IMR-90 (cell line): ENCODE results near the gene SYNE1. TPM values are rescaled to one million over a fixed set of nuclear protein-coding genes. Genes with fewer than 3 reads are reported as not detected.

ENCODE experiments used
- ATAC-seq: fragments of 200-7000 bp; cut with Tn5 transposase; 2 replicates; pipeline ENCODE4 v1.9.1; 2020; ENCODE audit warnings: low read depth, mild to moderate bottlenecking, moderate library complexity
- BruUV-seq: library from RNA; stranded (reverse); fragments of 400-500 nt; replicated peaks from 2 replicates; lab custom pipeline; 2021; lab: Mats Ljungman, UMichigan
- CTCF ChIA-PET: fragments of 300-600 bp; formaldehyde crosslinking; extraction: SDS; loops from one replicate; lab custom pipeline; 2021; ENCODE audit warnings: antibody characterized with exemption; lab: Yijun Ruan, JAX
- POLR2A ChIA-PET: fragments of 300-600 bp; sonication (Branson Sonifier 250); formaldehyde crosslinking; loops from one replicate; lab custom pipeline; 2022; ENCODE audit warnings: antibody characterized with exemption; ENCODE audit not compliant: unreplicated experiment; lab: Charles Lee
- DNase-seq: peaks from one replicate; pipeline ENCODE4 v3.0.0; 2013
- H2AFZ ChIP-seq: replicated peaks from 2 replicates; pipeline ENCODE3; 2013; ENCODE audit warnings: low read length, mild to moderate bottlenecking; ENCODE audit not compliant: poor library complexity
- H2AK5ac ChIP-seq: 2 replicates; pipeline ENCODE4 v1.6.1; 2013; ENCODE audit warnings: low read depth, low read length, inconsistent platforms
- H2AK9ac ChIP-seq: replicated peaks from 2 replicates; pipeline ENCODE3; 2013; ENCODE audit warnings: mild to moderate bottlenecking, low read depth, low read length, moderate library complexity; ENCODE audit not compliant: poor library complexity
- H2BK120ac ChIP-seq: 2 replicates; pipeline ENCODE4 v1.6.1; 2013; ENCODE audit warnings: low read depth, low read length, inconsistent platforms
- H2BK15ac ChIP-seq: 3 replicates; pipeline ENCODE4 v1.6.1; 2013; ENCODE audit warnings: low read depth, low read length, inconsistent platforms
- H2BK20ac ChIP-seq: 2 replicates; pipeline ENCODE4 v1.6.1; 2013; ENCODE audit warnings: low read depth, mild to moderate bottlenecking, inconsistent platforms, low read length, moderate library complexity
- H2BK5ac ChIP-seq: 2 replicates; pipeline ENCODE4 v1.6.1; 2013; ENCODE audit warnings: mild to moderate bottlenecking, low read depth, low read length, inconsistent platforms; ENCODE audit not compliant: poor library complexity, severe bottlenecking
- H3K14ac ChIP-seq: replicated peaks from 2 replicates; pipeline ENCODE4 v1.6.1; 2013; ENCODE audit warnings: low read depth, low read length, inconsistent platforms
- H3K18ac ChIP-seq: 2 replicates; pipeline ENCODE4 v1.6.1; 2013; ENCODE audit warnings: low read depth, low read length, control low read depth
- H3K23ac ChIP-seq: 2 replicates; pipeline ENCODE4 v1.6.1; 2013; ENCODE audit warnings: low read depth, low read length, inconsistent platforms
- H3K27ac ChIP-seq: 2 replicates; pipeline ENCODE4 v1.5.1; 2013; ENCODE audit warnings: mild to moderate bottlenecking, control low read depth, low read length; ENCODE audit not compliant: insufficient read depth
- H3K27me3 ChIP-seq: 2 replicates; pipeline ENCODE4 v1.6.1; 2013; ENCODE audit warnings: low read length; ENCODE audit not compliant: control insufficient read depth, insufficient read depth
- H3K36me3 ChIP-seq: 2 replicates; pipeline ENCODE4 v1.6.1; 2013; ENCODE audit warnings: low read length, mixed read lengths; ENCODE audit not compliant: control insufficient read depth, insufficient read depth
- H3K4ac ChIP-seq: 2 replicates; pipeline ENCODE4 v1.6.1; 2013; ENCODE audit warnings: low read depth, low read length, inconsistent platforms
- H3K4me1 ChIP-seq: 2 replicates; pipeline ENCODE4 v1.6.1; 2013; ENCODE audit warnings: low read length, mixed read lengths; ENCODE audit not compliant: control insufficient read depth, insufficient read depth
- H3K4me2 ChIP-seq: 2 replicates; pipeline ENCODE4 v1.6.1; 2013; ENCODE audit warnings: low read depth, mild to moderate bottlenecking, control low read depth, low read length, moderate library complexity
- H3K4me3 ChIP-seq: 2 replicates; pipeline ENCODE4 v1.5.1; 2013; ENCODE audit warnings: low read depth, mild to moderate bottlenecking, control low read depth, low read length, moderate library complexity; ENCODE audit not compliant: insufficient read depth
- H3K56ac ChIP-seq: 2 replicates; pipeline ENCODE4 v1.6.1; 2013; ENCODE audit warnings: low read length, inconsistent platforms; ENCODE audit not compliant: insufficient read depth; ENCODE audit errors: extremely low read depth
- H3K79me1 ChIP-seq, 2 experiments: 2 replicates each; pipeline ENCODE4 v1.6.1; 2013; ENCODE audit warnings: low read length in 2 of 2, inconsistent platforms in 1 of 2, low read depth in 1 of 2
- H3K9ac ChIP-seq: 2 replicates; pipeline ENCODE4 v1.6.1; 2013; ENCODE audit warnings: low read depth, low read length, control low read depth
- H3K9me1 ChIP-seq: 2 replicates; pipeline ENCODE4 v1.6.1; 2013; ENCODE audit warnings: low read length, inconsistent platforms; ENCODE audit not compliant: insufficient read depth
- H3K9me3 ChIP-seq: 2 replicates; pipeline ENCODE4 v1.6.1; 2013; ENCODE audit warnings: low read length; ENCODE audit not compliant: control insufficient read depth, insufficient read depth
- H4K20me1 ChIP-seq: 2 replicates; pipeline ENCODE4 v1.6.1; 2013; ENCODE audit warnings: low read length, inconsistent platforms; ENCODE audit not compliant: insufficient read depth
- H4K5ac ChIP-seq: 2 replicates; pipeline ENCODE4 v1.6.1; 2013; ENCODE audit warnings: mild to moderate bottlenecking, low read depth, low read length, control low read depth
- H4K8ac ChIP-seq, 2 experiments: 2 replicates each; pipeline ENCODE4 v1.6.1; 2013; ENCODE audit warnings: low read depth in 2 of 2, low read length in 2 of 2, control low read depth in 1 of 2, inconsistent platforms in 1 of 2
- H4K91ac ChIP-seq: 2 replicates; pipeline ENCODE4 v1.6.1; 2013; ENCODE audit warnings: low read depth, low read length, inconsistent platforms; ENCODE audit not compliant: insufficient read depth
- BHLHE40 ChIP-seq: fragments of 150-350 bp; IDR thresholded peaks from 2 replicates; pipeline ENCODE4 v1.6.1; 2016; ENCODE audit warnings: mild to moderate bottlenecking, low read depth, low read length
- CEBPB ChIP-seq: IDR thresholded peaks from 2 replicates; pipeline ENCODE4 v1.6.1; 2012; ENCODE audit warnings: low read depth, low read length, improper control_type of control experiment
- CHD1 ChIP-seq: IDR thresholded peaks from 2 replicates; pipeline ENCODE4 v1.6.1; 2012; ENCODE audit warnings: low read depth, low read length, improper control_type of control experiment
- FOS ChIP-seq: fragments of 150-350 bp; IDR thresholded peaks from 2 replicates; pipeline ENCODE4 v1.6.1; 2016; ENCODE audit warnings: low read depth, low read length
- MAFK ChIP-seq: IDR thresholded peaks from 2 replicates; pipeline ENCODE4 v1.6.1; 2012; ENCODE audit warnings: low read depth, low read length, improper control_type of control experiment
- MXI1 ChIP-seq: IDR thresholded peaks from 2 replicates; pipeline ENCODE4 v1.6.1; 2012; ENCODE audit warnings: low read depth, mild to moderate bottlenecking, low read length, moderate library complexity, borderline replicate concordance
- NFE2L2 ChIP-seq: fragments of 150-350 bp; IDR thresholded peaks from 2 replicates; pipeline ENCODE4 v1.6.1; 2016; ENCODE audit warnings: low read depth, mild to moderate bottlenecking, low read length
- POLR2A ChIP-seq: IDR thresholded peaks from 2 replicates; pipeline ENCODE4 v1.6.1; 2012; ENCODE audit warnings: mild to moderate bottlenecking, low read depth, low read length
- RAD21 ChIP-seq: IDR thresholded peaks from 2 replicates; pipeline ENCODE4 v1.6.1; 2012; ENCODE audit warnings: low read length, improper control_type of control experiment
- RCOR1 ChIP-seq: IDR thresholded peaks from 2 replicates; pipeline ENCODE4 v1.6.1; 2012; ENCODE audit warnings: mild to moderate bottlenecking, low read length, improper control_type of control experiment; ENCODE audit not compliant: insufficient replicate concordance
- RFX5 ChIP-seq: IDR thresholded peaks from 2 replicates; pipeline ENCODE4 v1.8.0; 2012; ENCODE audit warnings: low read depth, mild to moderate bottlenecking, low read length, moderate library complexity
- SMC3 ChIP-seq: fragments of 150-350 bp; IDR thresholded peaks from 2 replicates; pipeline ENCODE4 v1.6.1; 2016; ENCODE audit warnings: low read depth, mild to moderate bottlenecking, antibody characterized with exemption, low read length, moderate library complexity
- dilution Hi-C: fragments of 300-500 bp; cut with HindIII; formaldehyde crosslinking; loops from one replicate; pipeline ENCODE4 v1.14.3; 2018; ENCODE audit warnings: low sequenced_read_pairs; ENCODE audit not compliant: unreplicated experiment
- in situ Hi-C: fragments of 300-500 bp; cut with MboI; formaldehyde crosslinking; loops from 3 replicates; pipeline ENCODE4 v1.14.3; 2019; ENCODE audit warnings: low sequenced_read_pairs, inconsistent platforms, mixed read lengths
- intact Hi-C: fragments of 100-400 bp; cut with micrococcal nuclease; formaldehyde crosslinking; loops from 2 replicates; pipeline ENCODE4 v1.10.0; 2022
- polyA plus RNA-seq, 3 experiments: library from polyadenylated mRNA; depleted of rRNA; stranded (reverse); fragments of >200 nt; gene quantifications; 2 replicates each; pipeline ENCODE4 v1.2.3, GENCODE V29; 2012; ENCODE audit warnings: low replicate concordance in 1 of 3
- total RNA-seq: library from RNA; depleted of rRNA; stranded (reverse); fragments of >200 nt; gene quantifications from 2 replicates; pipeline ENCODE4 v1.2.3, GENCODE V29; 2012
- TF ChIP-seq, protein P1 (sequence below): fragments of 150-350 bp; IDR thresholded peaks from 2 replicates; pipeline ENCODE4 v1.6.1; 2017; ENCODE audit warnings: mild to moderate bottlenecking, antibody characterized with exemption, low read length, low read depth
- TF ChIP-seq, protein P2 (sequence below): conservative IDR thresholded peaks from 2 replicates; pipeline ENCODE4 v1.5.1; 2012; ENCODE audit warnings: mild to moderate bottlenecking, low read depth, low read length, improper control_type of control experiment

Gene SYNE1
- total and polyA plus RNA-seq, 2 of the 4 experiments (the other 2 are of a cell fraction): 34.1 to 159 TPM

DNA sequence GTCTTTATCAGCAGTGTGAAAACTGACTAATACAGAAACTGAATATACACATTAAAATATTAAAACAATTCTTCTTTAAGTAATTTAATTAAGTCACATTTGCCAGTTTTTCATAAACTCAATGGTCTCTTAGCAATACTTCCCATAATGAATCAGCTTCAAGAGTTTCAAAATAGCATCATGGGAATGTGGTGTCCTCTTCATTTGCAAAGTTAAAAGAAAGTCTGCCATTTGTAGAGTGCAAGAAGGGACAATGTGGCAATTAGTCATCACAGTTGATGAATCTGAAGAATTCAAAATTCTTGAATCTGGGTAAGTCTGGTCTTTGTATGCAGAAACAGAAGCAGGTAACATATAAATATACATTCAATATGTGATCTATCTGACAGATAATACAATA lies 38.7 kb downstream of the SYNE1 start:
- ATAC-seq (peak; percentile 22; the same call in 1 of the 2 replicates), DNase-seq (peak; percentile 13)
- no peak overlapping the region for H2AFZ ChIP-seq
- no peaks in the 10 kb centered on the region for H4K20me1 ChIP-seq
- POLR2A ChIA-PET: no interaction called here
- no peaks in the 10 kb centered on the region for H3K9me3 ChIP-seq
- H4K91ac ChIP-seq: no peak overlapping the region
- peaks cover 3% of the 10 kb centered on the region; the same call in 1 of the 2 replicates for H3K4me1 ChIP-seq
- no peak overlapping the region for H3K18ac ChIP-seq
- H3K23ac ChIP-seq: no peak overlapping the region
- no peak overlapping the region for H2BK15ac ChIP-seq
- H2BK20ac ChIP-seq: no peak overlapping the region
- no peak overlapping the region for H4K5ac ChIP-seq
- H3K9ac ChIP-seq: no peak overlapping the region
- peaks cover 6 to 21% of the 10 kb centered on the region in 2 experiments; a peak in 3 of 4 replicates for H3K79me1 ChIP-seq
- H3K36me3 ChIP-seq: no peaks in the 10 kb centered on the region
- H3K4ac ChIP-seq: no peak overlapping the region
- no peak overlapping the region for H3K14ac ChIP-seq
- no peak overlapping the region for H2BK5ac ChIP-seq
- H2AK5ac ChIP-seq: no peak overlapping the region
- H3K27ac ChIP-seq: no peak overlapping the region
- TF ChIP-seq, protein P1, sequence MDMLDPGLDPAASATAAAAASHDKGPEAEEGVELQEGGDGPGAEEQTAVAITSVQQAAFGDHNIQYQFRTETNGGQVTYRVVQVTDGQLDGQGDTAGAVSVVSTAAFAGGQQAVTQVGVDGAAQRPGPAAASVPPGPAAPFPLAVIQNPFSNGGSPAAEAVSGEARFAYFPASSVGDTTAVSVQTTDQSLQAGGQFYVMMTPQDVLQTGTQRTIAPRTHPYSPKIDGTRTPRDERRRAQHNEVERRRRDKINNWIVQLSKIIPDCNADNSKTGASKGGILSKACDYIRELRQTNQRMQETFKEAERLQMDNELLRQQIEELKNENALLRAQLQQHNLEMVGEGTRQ: no peak
- TF ChIP-seq RAD21: no peak
- TF ChIP-seq NFE2L2: no peak
- TF ChIP-seq CEBPB: no peak
- TF ChIP-seq POLR2A: no peak
- TF ChIP-seq MAFK: no peak
- TF ChIP-seq, protein P2, sequence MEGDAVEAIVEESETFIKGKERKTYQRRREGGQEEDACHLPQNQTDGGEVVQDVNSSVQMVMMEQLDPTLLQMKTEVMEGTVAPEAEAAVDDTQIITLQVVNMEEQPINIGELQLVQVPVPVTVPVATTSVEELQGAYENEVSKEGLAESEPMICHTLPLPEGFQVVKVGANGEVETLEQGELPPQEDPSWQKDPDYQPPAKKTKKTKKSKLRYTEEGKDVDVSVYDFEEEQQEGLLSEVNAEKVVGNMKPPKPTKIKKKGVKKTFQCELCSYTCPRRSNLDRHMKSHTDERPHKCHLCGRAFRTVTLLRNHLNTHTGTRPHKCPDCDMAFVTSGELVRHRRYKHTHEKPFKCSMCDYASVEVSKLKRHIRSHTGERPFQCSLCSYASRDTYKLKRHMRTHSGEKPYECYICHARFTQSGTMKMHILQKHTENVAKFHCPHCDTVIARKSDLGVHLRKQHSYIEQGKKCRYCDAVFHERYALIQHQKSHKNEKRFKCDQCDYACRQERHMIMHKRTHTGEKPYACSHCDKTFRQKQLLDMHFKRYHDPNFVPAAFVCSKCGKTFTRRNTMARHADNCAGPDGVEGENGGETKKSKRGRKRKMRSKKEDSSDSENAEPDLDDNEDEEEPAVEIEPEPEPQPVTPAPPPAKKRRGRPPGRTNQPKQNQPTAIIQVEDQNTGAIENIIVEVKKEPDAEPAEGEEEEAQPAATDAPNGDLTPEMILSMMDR: no peak
- TF ChIP-seq RCOR1: no peak
- TF ChIP-seq RFX5: no peak
- no peak for TF ChIP-seq SMC3
- no peak for TF ChIP-seq BHLHE40
- no peak for TF ChIP-seq MXI1
- no peak for TF ChIP-seq FOS
- TF ChIP-seq CHD1: no peak
- H3K4me3 ChIP-seq: no peak overlapping the region
- no peak overlapping the region for H3K4me2 ChIP-seq
- H3K56ac ChIP-seq: no peak overlapping the region
- no peak overlapping the region for H2BK120ac ChIP-seq
- no TSS peak for BruUV-seq
- CTCF ChIA-PET: interaction anchor here (1.2 kb wide), 1 partner anchor 29 kb away, joined by 3 read pairs; no protein-coding TSS in a partner anchor
- H3K27me3 ChIP-seq: no peaks in the 10 kb centered on the region
- no peak overlapping the region for H4K8ac ChIP-seq
- in situ Hi-C loops: no loop called here
- dilution Hi-C loops: no loop called here
- no peaks in the 10 kb centered on the region for H3K9me1 ChIP-seq
- H2AK9ac ChIP-seq: no peak overlapping the region
- intact Hi-C loops: no loop called here
